A673 (cell line): ENCODE measurements around the gene FDXR. TPM values are rescaled to one million over a fixed set of nuclear protein-coding genes. Genes with fewer than 3 reads are reported as not detected.

Experiments used
- BruUV-seq: library from RNA; stranded (reverse); fragments of 400-500 nt; replicated peaks from 2 replicates; lab custom pipeline; 2021; lab: Mats Ljungman, UMichigan
- CTCF ChIA-PET: fragments of 300-600 bp; sonication (Branson Sonifier 250); formaldehyde crosslinking; loops from one replicate; lab custom pipeline; 2022; ENCODE audit warnings: antibody characterized with exemption; lab: Charles Lee
- POLR2A ChIA-PET: fragments of 300-600 bp; sonication (Branson Sonifier 250); formaldehyde crosslinking; loops from one replicate; lab custom pipeline; 2022; ENCODE audit warnings: antibody characterized with exemption; ENCODE audit not compliant: low non-redundant PET; lab: Charles Lee
- DNase-seq: peaks from one replicate; pipeline ENCODE4 v3.0.0-alpha.2; 2015; ENCODE audit warnings: low spot score
- H3K27ac ChIP-seq: fragments of 200-600 bp; sonication (generic); 2 replicates; pipeline ENCODE4 v1.5.1; 2016; ENCODE audit warnings: mixed run types, low read depth, mild to moderate bottlenecking, mixed read lengths, antibody characterized with exemption, low read length; ENCODE audit not compliant: poor library complexity, severe bottlenecking
- H3K27me3 ChIP-seq: fragments of 200-600 bp; sonication (generic); replicated peaks from 2 replicates; pipeline ENCODE4 v1.6.1; 2017; ENCODE audit warnings: mixed run types, low read depth, mild to moderate bottlenecking, mixed read lengths, antibody characterized with exemption, low read length; ENCODE audit not compliant: insufficient read depth, poor library complexity
- H3K36me3 ChIP-seq: fragments of 200-600 bp; sonication (generic); 2 replicates; pipeline ENCODE4 v1.6.1; 2016; ENCODE audit warnings: mixed run types, mild to moderate bottlenecking, mixed read lengths, antibody characterized with exemption, low read length; ENCODE audit not compliant: insufficient read depth, poor library complexity, severe bottlenecking
- H3K4me1 ChIP-seq: fragments of 200-600 bp; sonication (generic); 2 replicates; pipeline ENCODE4 v1.6.1; 2017; ENCODE audit warnings: mixed run types, mild to moderate bottlenecking, mixed read lengths, antibody characterized with exemption, low read length; ENCODE audit not compliant: insufficient read depth, poor library complexity, severe bottlenecking
- H3K4me3 ChIP-seq: fragments of 200-600 bp; sonication (generic); 2 replicates; pipeline ENCODE4 v1.5.1; 2016; ENCODE audit warnings: low read depth, mixed run types, mild to moderate bottlenecking, mixed read lengths, low read length; ENCODE audit not compliant: poor library complexity, severe bottlenecking
- H3K9me3 ChIP-seq: fragments of 200-600 bp; sonication (generic); 2 replicates; pipeline ENCODE4 v1.6.1; 2016; ENCODE audit warnings: mixed run types, low read depth, mild to moderate bottlenecking, mixed read lengths, antibody characterized with exemption, low read length; ENCODE audit not compliant: poor library complexity, severe bottlenecking
- EZH2 ChIP-seq: fragments of 200-600 bp; sonication (generic); IDR thresholded peaks from 2 replicates; pipeline ENCODE4 v1.6.1; 2017; ENCODE audit warnings: borderline replicate concordance, low read depth, mild to moderate bottlenecking, mixed read lengths, antibody characterized with exemption, low read length; ENCODE audit not compliant: poor library complexity, severe bottlenecking
- intact Hi-C: fragments of 100-400 bp; cut with micrococcal nuclease; formaldehyde crosslinking; loops from one replicate; pipeline ENCODE4 v1.10.0; 2022; ENCODE audit not compliant: unreplicated experiment
- total RNA-seq: library from RNA; stranded (reverse); gene quantifications from 2 replicates; pipeline ENCODE4 v1.2.3, GENCODE V29; 2021
- TF ChIP-seq, protein P1 (sequence below): fragments of 300-800, 200-600 bp; sonication (generic); conservative IDR thresholded peaks from 2 replicates; pipeline ENCODE4 v1.5.1; 2017; ENCODE audit warnings: low read depth, mild to moderate bottlenecking, antibody characterized with exemption, low read length, moderate library complexity, mixed read lengths

Gene FDXR
- total RNA-seq, 1 experiment from 2014 or later, result 17.8 TPM

DNA sequence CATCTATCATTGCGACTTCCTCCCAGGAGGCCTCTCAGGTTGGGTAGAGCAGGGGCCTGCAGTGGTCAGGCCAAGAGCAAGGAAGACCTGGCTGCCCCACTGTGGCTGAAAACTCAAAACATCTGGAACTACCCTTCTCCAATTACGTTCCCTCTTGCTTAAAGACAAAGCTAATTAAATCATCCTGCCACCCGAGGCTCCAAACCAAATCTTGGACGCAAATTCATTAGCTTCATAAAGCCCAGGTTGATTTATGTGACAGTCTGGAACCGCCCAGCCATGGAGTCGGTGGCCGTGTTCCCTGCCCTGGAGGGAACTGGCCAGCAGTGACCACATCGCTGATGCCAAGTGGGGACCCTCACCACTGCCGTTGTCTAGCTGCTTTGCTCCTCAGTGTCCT, 34.5 kb downstream of the FDXR start:
- Histone ChIP-seq H3K9me3 (no peaks in the 10 kb centered on the region), H3K4me3 (no peak overlapping the region), H3K36me3 (no peaks in the 10 kb centered on the region), H3K4me1 (peaks cover 35% of the 10 kb centered on the region), H3K27ac (peak overlapping the region; percentile 52), H3K27me3 (no peaks in the 10 kb centered on the region)
- intact Hi-C loops, result no loop called here
- DNase-seq, result no peak
- BruUV-seq, result no TSS peak
- POLR2A ChIA-PET, result no interaction called here
- CTCF ChIA-PET, result no interaction called here
- TF ChIP-seq, protein P1, sequence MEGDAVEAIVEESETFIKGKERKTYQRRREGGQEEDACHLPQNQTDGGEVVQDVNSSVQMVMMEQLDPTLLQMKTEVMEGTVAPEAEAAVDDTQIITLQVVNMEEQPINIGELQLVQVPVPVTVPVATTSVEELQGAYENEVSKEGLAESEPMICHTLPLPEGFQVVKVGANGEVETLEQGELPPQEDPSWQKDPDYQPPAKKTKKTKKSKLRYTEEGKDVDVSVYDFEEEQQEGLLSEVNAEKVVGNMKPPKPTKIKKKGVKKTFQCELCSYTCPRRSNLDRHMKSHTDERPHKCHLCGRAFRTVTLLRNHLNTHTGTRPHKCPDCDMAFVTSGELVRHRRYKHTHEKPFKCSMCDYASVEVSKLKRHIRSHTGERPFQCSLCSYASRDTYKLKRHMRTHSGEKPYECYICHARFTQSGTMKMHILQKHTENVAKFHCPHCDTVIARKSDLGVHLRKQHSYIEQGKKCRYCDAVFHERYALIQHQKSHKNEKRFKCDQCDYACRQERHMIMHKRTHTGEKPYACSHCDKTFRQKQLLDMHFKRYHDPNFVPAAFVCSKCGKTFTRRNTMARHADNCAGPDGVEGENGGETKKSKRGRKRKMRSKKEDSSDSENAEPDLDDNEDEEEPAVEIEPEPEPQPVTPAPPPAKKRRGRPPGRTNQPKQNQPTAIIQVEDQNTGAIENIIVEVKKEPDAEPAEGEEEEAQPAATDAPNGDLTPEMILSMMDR, result no peak
- no peak for TF ChIP-seq EZH2

DNA sequence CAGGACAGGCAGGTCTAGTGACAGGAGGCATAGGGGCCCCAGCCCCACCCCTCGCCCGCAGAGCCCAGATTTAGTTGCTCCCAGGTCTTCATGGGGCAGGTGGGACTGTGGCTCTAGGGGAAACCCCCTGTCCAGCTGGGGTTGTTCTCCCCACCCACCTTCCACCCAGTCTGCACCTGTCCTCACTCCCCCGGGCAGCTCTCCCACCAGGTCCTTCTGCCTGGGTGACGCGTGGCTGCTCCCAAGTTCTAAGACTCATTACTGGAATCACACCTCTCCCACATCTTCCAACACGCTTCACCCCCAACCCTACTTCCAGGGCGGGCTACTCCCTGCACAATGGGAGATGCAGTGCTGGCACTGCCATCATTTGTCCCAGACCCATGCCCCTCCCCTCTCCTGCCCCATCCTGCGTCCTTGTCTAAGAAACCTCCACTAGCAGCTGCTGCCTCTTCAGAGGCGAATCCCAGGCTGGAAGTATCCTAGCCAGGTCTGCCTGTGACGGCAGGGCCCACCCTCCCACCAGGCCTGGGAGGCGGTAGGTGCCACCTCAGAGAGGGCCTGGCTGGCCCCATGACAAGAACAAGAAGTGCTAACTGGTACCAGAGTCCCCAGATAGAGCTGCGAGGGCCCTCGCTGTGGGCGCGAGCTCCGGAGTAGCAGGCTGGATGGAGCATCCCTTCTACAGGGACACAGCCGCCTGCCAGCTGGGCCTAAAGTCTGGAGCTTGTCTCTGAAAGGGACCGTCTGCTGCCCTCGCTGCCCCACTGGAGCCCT, 35.9 kb downstream of the FDXR start:
- Histone ChIP-seq H3K27me3 (no peaks in the 10 kb centered on the region), H3K9me3 (no peaks in the 10 kb centered on the region), H3K4me1 (peaks cover 26% of the 10 kb centered on the region), H3K36me3 (no peaks in the 10 kb centered on the region), H3K4me3 (no peak overlapping the region), H3K27ac (no peak overlapping the region)
- ChIA-PET CTCF (no interaction called here), POLR2A (no interaction called here)
- DNase-seq, result no peak
- TSS peak; percentile 14 for BruUV-seq
- intact Hi-C loops, result no loop called here
- TF ChIP-seq, protein P1, result no peak

DNA sequence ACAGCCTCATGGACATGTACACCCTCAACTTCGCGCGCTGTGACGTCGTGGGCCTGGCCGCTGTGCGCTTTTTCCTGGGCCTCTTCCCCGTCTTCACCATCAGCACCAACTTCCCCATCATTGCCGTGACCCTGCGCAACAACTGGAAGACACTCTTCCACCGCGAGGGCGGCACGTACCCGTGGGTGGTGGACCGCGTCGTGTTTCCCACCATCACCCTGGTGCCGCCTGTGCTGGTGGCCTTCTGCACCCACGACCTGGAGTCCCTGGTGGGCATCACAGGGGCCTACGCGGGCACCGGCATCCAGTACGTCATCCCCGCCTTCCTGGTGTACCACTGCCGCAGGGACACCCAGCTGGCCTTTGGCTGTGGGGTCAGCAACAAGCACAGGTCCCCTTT, 36.6 kb downstream of the FDXR start:
- no peak overlapping the region for H3K4me3 ChIP-seq
- no peaks in the 10 kb centered on the region for H3K27me3 ChIP-seq
- BruUV-seq, result no TSS peak
- POLR2A ChIA-PET, result no interaction called here
- CTCF ChIA-PET, result no interaction called here
- no peaks in the 10 kb centered on the region for H3K36me3 ChIP-seq
- no peak overlapping the region for H3K27ac ChIP-seq
- DNase-seq, result no peak
- H3K4me1 ChIP-seq, result peaks cover 23% of the 10 kb centered on the region
- intact Hi-C loops, result no loop called here
- H3K9me3 ChIP-seq, result no peaks in the 10 kb centered on the region
- TF ChIP-seq, protein P1, result no peak
- no peak for TF ChIP-seq EZH2
